CD4-positive, alpha-beta T cell treated with Interleukin-2 at 100 ng/mL for 4 hours (primary cell): Measurements from ENCODE around the gene FCGR3A.

ENCODE experiments used
- DNase-seq: peaks from one replicate; pipeline ENCODE4 v3.0.0-alpha.2; 2020; ENCODE audit warnings: low spot score

Gene FCGR3A

GRCh38 chr1:161499099-161500039 lies 50.2 kb downstream of the FCGR3A start:
- no peak for DNase-seq

GRCh38 chr1:161498646-161499045 lies 51.0 kb downstream of the FCGR3A start:
- no peak for DNase-seq

- no peak for DNase-seq
Observed at GRCh38 chr1:161497961-161498360, 51.7 kb downstream of the FCGR3A start.

- no peak for DNase-seq
Observed at GRCh38 chr1:161495490-161495889, 54.1 kb downstream of the FCGR3A start.

GRCh38 chr1:161494091-161494735 lies 55.4 kb downstream of the FCGR3A start:
- DNase-seq = no peak

- DNase-seq = no peak
Observed at GRCh38 chr1:161492827-161493226, 56.8 kb downstream of the FCGR3A start.
